GM08714 (cell line): ENCODE measurements around the gene EMSY.

Experiments
- H3K4me3 ChIP-seq: fragments of 200-500 bp; sonication (Bioruptor generic); 2 replicates; pipeline ENCODE4 v1.5.1; 2014; ENCODE audit warnings: mild to moderate bottlenecking, low read length, inconsistent platforms
- ZNF274 ChIP-seq: IDR thresholded peaks from 2 replicates; pipeline ENCODE4 v1.6.1; 2012; ENCODE audit warnings: mild to moderate bottlenecking, low read depth, low read length

Gene EMSY

GRCh38 chr11:76523147-76523546 is 78.3 kb downstream of the EMSY start:
- no peak for TF ChIP-seq ZNF274
- H3K4me3 ChIP-seq, result no peak overlapping the region

GRCh38 chr11:76523786-76524436 is 79.1 kb downstream of the EMSY start:
- TF ChIP-seq ZNF274, result no peak
- no peak overlapping the region for H3K4me3 ChIP-seq

DNA sequence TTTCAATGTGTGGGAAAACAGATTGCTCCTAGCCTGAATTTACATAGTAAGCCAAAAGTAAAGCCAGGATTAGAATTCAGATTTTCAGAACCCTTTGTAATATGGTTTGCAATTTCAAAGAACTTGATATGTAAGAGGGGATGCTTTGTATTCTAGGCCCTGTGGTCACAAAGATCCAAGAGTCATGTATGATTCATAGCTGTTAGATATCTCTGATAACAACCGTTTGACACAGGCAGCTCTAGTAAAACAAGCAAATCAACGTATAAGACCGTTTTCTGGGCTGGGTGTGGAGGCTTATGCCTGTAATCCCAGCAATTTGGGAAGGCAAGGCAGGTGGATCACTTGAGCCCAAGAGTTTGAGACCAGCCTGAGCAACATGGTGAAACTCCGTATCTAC is 79.6 kb downstream of the EMSY start:
- H3K4me3 ChIP-seq, result no peak overlapping the region
- no peak for TF ChIP-seq ZNF274

DNA sequence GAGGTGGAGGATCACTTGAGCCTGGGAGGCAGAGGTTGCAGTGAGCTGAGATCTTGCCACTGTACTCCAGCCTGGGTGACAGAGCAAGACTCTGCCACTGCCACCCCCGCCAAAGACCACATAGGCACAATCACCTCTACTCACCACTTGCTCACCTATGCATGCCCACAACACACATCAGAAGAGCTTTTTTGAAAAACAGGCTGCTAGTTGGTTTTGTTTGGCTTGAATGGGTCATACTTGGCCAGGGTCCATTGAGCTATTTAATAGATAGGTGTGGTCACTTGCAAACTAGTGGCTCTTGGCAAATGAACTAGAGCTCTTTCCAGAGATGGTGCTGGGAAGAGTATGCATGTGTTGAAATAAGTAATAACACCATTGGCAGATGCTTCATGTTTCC is 80.1 kb downstream of the EMSY start:
- no peak overlapping the region for H3K4me3 ChIP-seq
- TF ChIP-seq ZNF274, result no peak

DNA sequence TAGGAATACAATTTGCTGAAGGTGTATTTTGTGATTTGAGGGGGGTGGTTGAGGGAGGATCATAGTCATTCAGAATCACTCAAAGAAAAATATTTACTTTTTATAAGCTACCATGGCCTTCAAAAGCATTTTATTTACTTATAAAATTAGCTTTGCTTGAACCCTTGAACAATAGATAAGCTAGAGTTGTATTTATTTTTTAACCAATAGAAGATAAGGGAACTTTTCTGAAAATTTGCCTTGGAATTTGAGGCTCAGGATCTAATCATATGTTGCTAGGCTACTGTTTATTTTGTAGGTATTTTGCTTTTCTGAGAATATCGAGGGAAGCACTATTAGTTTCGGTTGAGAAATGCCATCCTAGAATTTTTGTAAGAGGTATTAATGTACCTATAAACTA is 82.1 kb downstream of the EMSY start:
- no peak for TF ChIP-seq ZNF274
- H3K4me3 ChIP-seq, result no peak overlapping the region

- TF ChIP-seq ZNF274, result no peak
- H3K4me3 ChIP-seq, result no peak overlapping the region
Measured at GRCh38 chr11:76542436-76542835, 97.6 kb downstream of the EMSY start.

DNA sequence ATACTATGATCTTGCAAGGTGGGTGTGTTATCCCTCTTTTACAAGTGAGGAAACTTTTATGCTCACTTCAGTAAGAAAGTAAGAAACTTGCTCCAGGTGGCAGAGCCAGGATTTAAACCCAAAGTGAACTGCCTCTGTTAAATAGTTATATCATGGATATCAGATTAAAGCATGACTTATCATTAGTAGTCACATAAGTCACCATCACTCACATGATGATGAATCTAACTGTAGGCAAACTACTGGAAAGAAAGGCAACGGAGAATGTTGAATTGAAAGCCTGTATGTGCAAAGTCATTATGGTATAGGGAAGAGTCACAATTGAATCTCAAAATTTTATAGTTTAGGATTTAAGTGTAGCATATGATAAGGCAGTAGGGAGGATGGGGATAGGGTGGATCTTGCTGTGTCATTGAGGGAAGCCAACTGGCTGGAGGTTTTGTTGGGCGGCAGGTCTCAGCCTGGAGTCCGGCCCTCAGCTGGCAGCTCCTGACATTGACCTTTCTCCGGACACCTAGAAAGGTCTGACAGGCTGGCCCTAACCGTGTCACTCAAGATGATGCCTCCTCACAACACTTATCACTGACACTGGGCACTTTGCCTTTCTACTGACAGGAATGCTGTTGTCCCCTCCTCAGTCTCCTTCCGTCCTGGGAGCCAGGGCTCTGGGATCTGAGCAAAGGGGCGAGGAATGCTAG is 98.3 kb downstream of the EMSY start:
- no peak overlapping the region for H3K4me3 ChIP-seq
- no peak for TF ChIP-seq ZNF274

- TF ChIP-seq ZNF274, result no peak
- no peak overlapping the region for H3K4me3 ChIP-seq
Measured at GRCh38 chr11:76550781-76551180, 106.0 kb downstream of the EMSY start.

DNA sequence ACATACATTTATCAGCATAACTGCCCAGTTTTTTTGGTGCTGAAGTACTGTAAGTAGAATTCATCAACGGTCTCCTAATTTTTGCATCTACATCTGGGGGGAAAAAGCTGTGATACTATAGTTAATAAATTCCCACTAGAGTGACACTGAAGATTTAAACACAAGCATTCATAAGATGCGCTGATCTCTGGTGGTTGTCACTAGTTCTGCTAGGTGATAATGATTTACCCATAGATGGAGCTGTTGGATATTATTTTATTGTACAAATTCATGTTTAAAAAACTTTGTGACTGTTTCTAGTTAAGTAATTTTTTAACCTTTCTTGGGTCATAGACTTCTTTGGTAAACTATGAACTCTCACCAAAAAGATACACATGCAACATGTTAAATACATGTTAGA is 106.6 kb downstream of the EMSY start:
- no peak for TF ChIP-seq ZNF274
- no peak overlapping the region for H3K4me3 ChIP-seq

DNA sequence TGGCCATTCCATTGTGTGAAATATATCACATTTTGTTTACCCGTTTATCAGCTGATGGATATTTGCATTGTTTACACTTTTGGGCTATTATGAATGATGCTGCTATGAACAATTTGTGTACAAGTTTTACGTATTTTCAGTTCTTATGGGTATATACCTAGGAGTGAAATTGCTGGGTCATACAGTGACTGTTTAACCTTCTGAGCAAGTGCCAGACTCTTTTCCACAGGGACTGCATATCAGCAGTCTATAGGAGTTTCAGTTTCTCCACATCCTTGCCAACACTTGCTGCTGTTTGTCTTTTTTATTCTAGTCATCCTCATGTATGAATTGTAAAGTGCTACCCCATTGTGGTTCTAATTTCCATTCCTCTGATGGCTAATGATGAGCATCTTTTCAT is 108.2 kb downstream of the EMSY start:
- no peak for TF ChIP-seq ZNF274

DNA sequence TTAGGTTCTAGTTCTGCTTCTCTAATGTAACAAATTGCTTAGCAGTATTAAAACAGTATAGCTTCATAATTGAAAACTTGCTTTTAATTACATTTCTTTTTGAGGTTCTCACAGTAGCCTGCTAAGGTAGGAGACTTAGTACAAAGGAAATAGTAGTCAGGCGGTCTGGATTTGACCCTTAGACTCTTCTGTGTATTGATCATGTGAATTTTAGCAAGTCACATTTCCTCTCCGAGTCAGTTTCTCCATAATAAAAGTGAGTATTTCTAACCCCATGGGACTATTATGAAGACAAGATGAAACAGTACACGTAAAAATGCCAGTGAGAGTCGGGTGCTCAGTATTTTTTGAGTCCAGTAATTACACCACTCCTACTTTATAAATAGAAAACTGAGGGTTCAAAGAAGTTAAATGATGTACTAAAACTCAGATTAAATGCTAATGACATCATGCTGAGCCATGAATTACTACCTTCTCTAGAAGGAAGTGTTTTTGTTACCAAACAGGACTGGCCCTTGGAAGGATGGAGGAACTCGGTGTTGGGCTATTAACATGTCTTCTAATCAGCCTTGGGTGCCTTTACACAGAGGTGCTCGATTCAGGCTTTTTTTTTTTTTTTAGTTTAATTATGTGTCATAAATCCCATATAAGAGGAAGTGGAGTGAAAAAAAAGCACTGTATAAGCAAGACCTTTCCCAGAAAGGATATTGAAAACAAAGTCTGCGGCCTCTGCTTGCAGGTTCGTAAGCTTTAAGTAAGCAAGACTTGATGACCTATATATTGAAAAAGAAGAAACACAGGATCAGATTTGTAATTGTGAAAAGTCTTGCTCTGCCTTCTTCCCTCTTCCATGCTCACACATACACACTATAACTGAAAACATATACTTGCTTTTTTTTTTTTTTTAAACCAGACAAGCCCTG is 109.0 kb downstream of the EMSY start:
- TF ChIP-seq ZNF274, result no peak
- H3K4me3 ChIP-seq, result no peak overlapping the region

More for the DNA sequence above, 108.2 kb downstream of the EMSY start:
- H3K4me3 ChIP-seq, result no peak overlapping the region

DNA sequence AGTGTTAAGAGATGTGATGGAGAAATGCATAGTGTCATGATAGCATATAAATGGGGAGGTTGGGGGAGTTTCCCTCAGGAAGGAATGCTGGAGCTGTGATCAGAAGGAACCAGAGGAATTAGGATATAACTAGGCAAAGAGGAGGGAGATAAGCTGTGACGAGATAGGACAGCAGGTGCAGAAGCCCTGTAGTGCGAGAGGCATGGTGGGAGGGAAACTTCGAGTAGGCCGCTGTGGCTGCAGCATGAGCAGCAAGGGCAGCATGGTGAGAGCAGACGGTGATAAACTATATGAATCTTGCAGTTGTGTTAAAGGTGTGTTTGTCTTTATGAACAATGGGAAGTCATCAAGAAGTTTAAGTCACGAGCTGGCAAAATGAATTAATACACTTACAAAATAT is 109.9 kb downstream of the EMSY start:
- no peak for TF ChIP-seq ZNF274
- no peak overlapping the region for H3K4me3 ChIP-seq

DNA sequence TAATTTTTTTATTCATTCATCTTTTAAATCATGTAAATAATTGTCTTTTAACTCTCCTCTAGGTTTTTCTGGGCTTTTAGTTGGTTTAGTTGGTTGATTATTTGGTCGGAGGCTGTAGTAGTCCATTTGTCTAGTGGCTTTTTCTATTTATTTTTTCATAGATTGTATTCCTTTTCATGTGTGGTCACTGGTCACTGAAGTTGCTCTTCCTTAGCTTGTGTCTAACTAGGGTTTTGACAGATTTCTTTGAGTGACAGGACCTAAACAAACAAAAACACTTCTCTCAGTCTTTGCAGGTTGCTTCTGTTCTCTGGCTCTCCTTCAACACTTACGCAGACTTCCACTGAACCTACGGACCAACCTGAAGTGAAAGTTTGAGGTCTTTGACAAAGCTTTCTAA is 112.6 kb downstream of the EMSY start:
- no peak for TF ChIP-seq ZNF274
- H3K4me3 ChIP-seq, result no peak overlapping the region

GRCh38 chr11:76558473-76558872 is 113.7 kb downstream of the EMSY start:
- TF ChIP-seq ZNF274, result no peak
- no peak overlapping the region for H3K4me3 ChIP-seq

DNA sequence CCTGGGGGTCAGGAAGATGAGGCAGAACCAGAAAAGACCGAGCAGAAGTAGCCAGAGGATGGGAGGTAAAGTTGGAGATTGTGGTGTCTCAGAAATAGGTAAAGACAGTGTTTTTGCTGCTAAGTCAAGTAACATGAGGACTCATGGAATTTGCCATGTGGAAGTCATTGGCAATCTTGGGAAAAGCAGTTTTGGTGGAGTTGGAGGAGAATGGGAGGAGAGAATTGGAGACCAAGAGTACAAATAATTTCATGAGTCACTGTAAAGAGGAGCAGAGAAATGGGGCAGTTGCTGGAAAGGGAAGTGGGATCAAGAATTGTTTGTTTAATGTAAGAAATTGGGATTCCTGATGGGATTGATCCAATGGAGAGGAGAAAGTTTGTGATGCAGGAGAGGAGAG is 114.1 kb downstream of the EMSY start:
- no peak overlapping the region for H3K4me3 ChIP-seq
- no peak for TF ChIP-seq ZNF274

DNA sequence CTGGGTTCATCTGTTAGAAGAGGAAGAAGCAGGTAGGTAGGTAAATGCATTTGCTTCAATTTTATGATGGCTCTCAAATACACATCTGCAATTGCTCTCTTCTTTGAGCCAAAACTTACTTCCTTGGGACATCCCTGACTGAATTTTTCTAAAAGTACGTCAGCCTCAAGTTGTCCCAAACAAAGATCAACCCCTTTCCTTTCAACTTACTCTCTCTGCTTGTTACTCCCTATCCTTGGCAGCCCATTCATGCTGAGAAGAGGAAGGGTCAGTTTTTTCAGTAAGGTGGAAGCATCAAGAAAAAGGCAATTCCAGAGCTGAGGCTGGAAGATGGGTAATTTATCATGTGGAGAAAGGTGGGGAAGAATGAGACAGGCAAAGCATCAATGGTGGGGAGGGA is 114.5 kb downstream of the EMSY start:
- H3K4me3 ChIP-seq, result no peak overlapping the region
- TF ChIP-seq ZNF274, result no peak
